22Rv1 (cell line): Measurements from ENCODE around the gene NCKAP5.

Experiments
- CTCF ChIP-seq: fragments of 450-650 bp; IDR thresholded peaks from 2 replicates; pipeline ENCODE4 v1.5.1; 2017; ENCODE audit warnings: mild to moderate bottlenecking
- ZFX ChIP-seq: fragments of 450-650 bp; IDR thresholded peaks from 2 replicates; pipeline ENCODE4 v1.6.1; 2017; ENCODE audit warnings: antibody characterized with exemption, borderline replicate concordance

GRCh38 chr2:132692816-132693215 is 875.4 kb downstream of the NCKAP5 start:
- TF ChIP-seq CTCF (no peak), ZFX (no peak)
